Measurements from ENCODE around the gene KCTD1.

GRCh38 chr18:26483633-26484032 lies 64.7 kb downstream of the KCTD1 start:
- TF ChIP-seq CTCF (IDR thresholded peaks at IDR 0.05; ENCODE audit: insufficient read depth, low read depth, low read length), result no peak
- no peak for TF ChIP-seq EZH2 (IDR thresholded peaks at IDR 0.05; ENCODE audit: insufficient read depth, low read length)

Measured in astrocyte (in vitro differentiated cells and primary cell).